HUDEP-2 (cell line): Measurements from ENCODE around the gene AGBL1.
"Not testable (repeated sequence)": the region's sequence is repeated elsewhere in the genome, so short reads cannot be mapped to it uniquely, and the experiment has no call there.

Experiments
- DNase-seq, 76 experiments: peaks; one replicate each; lab custom pipeline; 2025; ENCODE audit not compliant: unreplicated experiment in 76 of 76; lab: John Stamatoyannopoulos, UW

Gene AGBL1

DNA sequence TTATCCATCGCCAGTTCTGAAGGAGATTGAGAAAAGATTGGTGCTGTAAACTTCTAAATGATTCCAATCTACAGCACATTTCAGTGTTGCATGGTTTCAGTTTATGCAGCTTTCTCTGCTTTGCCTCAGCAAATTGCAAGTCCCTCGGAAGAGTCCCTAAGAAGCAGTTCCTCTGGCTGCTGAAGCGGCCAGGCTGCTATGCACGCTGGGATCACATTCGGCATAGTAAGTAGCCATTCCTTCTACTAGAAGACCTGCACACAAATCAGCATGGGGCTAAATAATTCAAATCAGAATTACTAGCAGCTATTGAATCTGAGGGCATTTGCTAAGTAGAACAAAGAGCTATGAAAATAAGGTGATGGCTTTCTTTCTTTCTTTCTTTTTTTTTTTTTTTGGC, 769.5 kb downstream of the AGBL1 start:
- no peak for DNase-seq

DNA sequence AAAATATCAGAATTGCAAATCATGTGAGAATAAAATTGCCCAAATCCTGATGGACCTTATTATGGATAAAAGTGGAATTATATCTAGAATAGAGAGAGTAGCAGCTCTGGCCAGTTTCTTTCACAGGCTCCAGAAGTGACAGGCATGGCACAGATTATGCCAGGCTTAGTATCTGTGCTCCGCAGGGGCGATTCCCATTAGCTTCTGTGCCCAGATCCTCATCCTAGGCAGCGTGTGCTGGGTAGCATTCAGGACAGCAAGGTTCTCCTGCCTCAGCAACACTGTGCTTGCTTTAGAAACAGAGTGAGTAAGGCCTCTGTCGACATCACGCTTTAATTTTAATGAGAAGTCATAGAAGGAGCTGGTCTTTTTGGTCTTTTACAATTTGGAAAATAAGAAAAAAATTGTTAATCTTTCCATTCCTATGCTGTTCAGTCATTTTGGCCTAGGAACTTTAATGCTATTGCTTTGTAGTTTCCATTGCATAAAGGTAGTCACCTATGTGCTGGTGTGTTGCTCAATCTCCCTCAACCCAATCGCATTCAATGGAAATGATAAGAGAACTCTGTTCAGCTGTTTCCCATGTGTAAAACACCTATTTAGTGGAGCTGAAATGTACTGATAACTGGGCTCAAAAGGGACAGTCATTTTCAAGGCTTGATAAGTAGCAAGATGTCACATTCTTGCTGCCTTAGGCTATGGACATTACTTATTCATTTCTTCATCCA, 770.1 kb downstream of the AGBL1 start:
- DNase-seq = no peak

DNA sequence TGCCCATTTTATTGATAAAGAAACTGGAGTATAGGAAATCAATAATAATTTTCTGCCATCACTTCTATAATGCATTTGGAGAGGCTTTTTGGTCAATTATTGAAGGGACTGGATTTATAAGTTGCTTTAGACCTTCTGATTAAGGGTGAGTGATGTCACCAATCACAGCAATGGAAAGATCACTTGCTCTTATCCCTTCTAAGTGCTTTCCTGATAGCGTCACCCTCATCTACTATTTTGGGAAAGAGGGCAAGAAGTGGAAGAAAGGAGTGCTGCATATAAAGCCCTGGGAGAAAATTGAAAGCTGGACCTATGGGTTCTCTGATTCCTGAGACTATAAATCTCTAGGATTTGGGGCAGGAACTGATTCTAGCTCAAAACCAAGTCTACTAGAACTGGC, 771.3 kb downstream of the AGBL1 start:
- DNase-seq = no peak

DNA sequence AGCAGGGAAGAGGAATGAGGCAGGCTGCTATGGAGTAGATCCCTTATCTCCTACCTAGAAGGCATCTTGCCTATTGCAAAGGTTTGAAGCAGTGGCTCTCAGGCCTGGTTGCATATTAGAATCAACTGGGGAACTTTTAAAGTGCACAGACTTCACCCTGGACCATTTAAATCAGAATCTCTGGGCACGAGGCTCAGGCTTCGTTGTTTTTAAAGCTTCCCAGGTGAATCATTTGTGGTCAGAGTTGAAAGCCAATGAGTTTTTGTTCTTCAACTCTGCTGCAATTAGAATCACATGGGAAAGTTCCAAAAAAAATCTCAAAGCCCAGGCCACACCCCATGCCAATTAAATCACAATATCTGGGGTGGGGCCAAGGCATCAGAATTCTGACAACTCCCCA, 773.1 kb downstream of the AGBL1 start:
- DNase-seq = no peak

DNA sequence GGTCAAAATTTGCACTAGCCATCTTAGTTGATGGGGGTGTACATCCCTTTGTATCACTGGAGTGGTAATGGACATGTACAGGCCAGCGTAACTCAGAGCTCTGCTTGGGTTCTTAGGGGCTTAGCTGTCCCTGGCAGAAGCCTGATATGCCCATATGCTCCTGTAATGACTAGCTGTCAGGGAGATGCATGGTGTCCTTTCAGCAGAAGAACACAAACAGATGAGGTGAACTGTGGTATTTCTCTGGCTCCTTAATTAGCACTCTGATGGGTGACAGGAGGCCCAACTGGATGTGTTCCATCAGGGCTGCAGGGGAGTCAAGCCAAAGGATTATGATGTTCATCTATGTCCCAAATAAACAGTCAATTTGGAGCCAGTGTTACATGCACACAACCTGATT, 774.5 kb downstream of the AGBL1 start:
- no peak for DNase-seq

DNA sequence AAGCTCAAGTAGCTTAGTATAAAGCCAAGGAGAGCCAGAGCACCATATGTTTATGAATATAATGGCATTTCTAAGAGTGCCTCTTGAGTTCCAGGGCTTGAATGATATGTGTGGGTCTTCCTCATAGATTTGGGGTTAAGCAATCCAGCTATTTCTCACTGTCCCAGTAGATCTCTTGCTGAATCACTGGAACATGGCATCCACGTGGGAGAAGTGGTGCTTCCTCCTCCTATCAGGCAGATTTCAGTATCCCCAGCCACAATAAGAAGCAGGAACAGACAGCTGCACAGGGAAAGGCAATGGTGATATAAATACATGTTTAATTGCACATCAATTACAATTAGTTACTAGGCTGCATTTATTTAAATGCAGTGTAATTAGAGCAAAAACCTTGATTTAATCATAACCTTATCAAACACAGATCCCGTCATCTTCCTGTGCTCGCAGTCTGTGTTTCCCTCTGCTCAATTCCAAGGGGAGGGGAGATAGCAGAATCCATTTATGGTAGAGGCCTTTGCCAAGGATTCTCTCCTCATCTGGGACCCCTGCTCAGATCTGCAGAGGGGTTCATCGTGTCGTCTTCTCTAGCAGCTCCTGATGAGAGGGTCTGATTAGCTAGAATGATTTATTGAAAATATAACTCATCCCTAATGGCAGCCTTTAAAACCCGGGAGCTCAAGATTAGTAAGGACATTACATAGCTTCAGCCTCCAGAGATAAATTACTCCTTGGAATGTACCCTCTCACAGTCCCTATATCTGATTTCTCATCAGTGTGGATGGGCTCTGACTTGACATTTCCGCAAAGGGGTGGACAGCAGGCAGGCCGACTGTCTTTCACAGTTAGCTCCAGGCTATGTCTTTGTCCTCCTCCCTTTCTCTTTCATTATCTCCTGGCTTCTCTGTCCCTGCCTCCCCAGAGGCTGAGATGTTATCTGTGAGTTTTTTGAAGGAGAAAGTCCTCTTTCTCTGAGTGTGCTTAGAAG, 775.9 kb downstream of the AGBL1 start:
- DNase-seq = no peak

DNA sequence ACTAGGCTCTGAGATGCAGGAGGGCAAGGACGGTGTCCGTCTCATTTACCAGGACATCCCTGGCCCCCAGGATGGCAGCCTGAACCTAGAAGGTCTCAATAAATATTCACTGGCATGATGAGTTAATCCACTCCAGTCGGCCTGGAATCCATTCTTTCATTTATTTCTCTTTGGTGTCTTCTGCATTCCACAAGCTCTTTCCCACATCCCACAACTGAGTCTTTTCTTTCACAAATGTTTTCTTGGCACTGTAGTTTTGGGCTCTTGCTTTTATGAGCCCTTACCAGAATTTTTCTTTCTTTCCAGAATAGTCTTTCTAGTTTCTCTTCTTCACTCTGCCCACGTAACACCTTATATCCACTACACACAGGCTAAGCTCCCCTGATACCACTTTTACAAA, 778.0 kb downstream of the AGBL1 start:
- no peak for DNase-seq

DNA sequence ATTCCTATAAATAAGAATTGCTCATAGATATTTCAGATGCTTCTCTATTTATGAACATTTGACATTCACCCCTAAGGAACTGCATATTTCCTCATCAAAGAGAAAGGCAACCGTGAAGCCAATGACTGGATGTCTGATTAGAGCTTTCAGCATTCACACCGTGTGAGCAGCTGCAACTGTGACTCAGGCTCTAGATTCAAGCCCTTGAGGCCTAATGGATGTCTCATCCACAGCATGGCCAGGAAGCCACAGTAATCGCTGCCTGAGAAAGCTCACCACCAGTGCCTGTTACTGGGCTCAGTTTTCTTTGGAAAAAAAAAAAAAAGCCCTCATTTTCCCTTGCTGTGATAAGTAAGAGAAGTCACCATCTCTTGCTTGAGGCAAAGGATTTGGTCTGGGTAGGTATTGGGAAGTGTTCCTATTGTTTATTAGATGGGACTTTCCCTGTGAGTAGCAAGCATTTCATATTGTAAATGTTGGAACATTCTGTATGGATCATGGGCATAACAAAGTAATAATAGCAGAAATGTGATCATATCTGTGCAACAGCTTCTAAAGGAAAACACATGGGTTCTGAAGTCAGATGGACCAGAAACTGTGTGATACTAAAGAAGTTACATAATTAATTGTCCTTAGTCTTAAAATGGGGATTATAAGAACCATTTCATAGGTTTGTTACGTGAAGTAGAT, 783.7 kb downstream of the AGBL1 start:
- DNase-seq = no peak

DNA sequence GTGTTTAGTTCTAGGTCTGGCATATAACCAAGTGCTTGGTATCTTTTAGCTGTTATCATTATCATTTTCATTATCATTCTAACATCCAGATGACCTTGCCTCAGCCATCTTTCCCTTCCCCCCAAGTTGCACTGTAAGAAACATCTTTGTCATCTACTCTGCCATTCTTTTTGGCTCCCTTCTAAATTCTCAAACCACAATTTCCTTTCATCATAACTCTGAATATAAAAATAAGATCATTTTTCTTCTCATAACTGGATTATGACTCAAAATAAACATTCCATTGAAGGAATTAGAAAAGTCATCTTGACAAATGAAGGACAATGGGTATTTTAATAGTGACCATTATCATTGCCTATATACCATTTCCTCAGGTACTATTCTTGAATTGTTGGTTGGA, 786.2 kb downstream of the AGBL1 start:
- DNase-seq = no peak

DNA sequence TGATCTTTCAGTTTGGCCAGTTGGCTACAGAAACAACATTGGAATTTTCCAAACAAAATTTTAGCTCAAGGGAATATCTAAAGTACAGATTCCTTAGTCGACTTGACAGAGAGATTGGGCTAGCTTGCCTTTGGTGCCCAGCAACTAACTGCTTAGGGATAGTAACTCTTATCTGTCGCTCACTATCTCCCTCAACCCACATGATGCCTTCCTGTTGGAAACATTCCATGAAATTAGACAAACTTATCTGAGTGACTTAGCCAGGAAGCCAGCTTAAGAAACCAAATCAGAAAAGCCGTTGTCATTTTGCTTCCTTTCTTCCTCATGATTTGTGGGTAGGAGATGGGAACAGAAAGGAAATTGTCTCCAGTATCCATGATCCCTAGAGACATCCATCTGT, 791.2 kb downstream of the AGBL1 start:
- DNase-seq = no peak

DNA sequence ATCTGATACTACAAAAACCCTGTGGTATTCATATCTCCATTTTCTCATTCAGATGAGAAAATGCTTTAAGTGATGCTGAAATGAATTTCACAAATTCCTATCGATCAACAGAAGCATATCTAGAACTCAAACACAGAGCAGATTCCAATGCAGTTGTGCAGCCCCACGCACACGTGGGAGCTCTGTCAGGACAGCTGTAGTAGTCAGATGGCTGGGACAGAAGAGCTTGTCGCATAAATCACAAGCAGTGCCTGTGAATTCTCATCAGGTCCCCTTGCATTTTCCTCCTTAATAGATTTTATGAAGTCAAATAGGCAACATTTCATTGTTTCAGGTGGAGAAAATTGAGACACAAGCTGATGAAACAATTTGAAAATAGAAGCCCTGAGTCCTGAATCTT, 792.3 kb downstream of the AGBL1 start:
- no peak for DNase-seq

DNA sequence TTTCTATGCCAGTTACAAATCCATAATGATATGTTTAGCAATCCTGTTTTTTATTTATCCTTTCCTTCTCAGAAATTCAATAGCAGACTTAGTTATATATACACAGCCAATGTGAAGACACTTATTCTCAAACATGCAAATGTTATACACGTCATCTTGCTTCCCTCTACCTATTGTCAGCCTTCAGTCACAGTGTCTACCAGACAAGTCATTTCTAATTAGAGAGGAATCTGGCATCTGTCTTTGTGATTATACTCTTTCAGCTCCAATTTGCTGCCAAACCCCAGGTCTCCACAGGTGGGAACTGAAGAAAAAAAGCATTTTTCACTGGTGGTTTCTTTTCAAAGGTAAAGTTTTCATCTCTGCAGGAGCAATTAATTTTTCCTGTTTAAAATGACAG, 793.1 kb downstream of the AGBL1 start:
- DNase-seq = no peak

DNA sequence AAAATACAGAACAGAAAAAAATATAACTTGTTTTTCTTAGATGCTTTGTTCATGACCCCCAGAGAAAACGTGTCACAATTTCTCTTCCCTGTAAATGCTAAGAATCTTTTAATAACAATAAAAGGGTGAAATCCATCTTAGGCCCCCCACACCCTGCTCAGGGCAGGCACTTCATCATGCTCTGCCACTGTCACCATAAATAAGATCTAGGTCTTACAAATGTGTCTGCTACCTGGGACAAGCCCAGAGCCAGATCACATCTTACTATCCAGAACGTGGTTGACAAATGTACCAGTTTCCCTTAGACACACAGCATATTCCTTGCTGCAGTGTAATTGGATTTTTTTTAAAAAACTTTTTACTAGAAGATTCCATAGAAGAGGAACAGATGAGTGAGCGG, 795.4 kb downstream of the AGBL1 start:
- no peak for DNase-seq

DNA sequence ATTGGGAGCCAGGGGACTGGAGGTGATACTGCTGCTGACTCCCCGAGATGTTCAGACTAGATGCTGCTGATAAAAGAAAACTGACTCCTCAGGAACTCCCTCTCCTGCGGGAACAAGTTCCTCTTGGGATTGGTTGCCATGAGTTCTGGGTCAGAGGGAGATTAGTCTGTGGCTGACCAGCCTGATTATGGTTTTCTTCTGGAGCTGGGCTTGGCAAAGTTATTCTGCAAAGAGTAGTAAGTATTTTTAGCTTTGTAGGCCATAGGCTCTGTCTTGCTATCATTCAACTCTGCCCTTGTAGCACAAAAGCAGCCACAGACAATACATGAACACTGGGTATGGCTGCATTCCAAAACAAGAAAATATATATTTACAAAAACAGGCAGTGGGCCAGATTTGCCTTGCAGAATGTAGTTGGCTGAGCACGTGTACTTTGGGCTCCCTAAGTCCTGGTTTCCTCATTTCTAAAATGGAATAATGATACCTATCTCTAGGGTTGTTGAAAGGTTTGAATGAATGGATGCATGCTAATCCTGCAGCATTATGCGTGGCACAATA, 796.8 kb downstream of the AGBL1 start:
- no peak for DNase-seq

DNA sequence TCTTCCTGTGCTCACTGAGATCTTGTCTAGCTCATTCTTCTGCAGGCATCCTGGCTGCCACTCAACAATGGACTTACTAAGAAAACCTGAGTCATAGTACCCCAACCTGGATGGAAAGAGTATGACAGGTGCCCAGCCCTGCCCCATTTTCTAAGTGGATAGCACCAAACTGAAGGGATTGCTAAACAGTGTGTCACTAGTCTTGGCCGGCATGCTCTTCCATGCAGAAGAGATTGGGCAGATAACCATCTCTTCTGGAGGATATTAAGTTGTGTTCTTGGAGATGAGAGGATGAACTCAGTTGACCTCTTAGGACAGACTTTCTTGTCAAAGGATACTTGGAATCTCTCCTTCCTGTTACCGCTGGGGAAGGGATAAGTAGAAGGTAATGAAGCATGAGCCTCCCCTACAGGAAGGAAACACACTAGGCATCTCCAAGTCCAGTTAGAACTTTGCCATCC, 797.5 kb downstream of the AGBL1 start:
- DNase-seq = no peak

DNA sequence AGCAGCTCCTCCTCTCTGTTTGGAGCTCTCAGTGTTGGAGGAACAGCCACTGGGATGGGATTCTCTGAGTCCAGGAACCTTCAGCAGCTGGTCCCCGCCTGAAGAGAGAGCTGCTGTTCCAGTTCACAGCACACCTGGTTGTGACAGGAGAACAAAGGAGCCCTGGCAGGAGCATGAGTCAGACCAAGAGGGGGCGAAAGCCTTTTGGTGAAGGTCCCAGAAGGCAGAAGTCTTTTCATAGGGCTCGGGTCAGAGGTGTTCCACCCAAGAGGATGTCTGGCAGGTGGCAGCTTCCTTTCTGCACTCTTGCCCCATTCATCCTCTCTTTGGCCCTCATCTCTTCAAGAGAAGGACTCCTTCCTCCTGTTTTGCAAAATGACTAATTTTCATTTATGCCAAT, 799.2 kb downstream of the AGBL1 start:
- not testable (repeated sequence) for DNase-seq

DNA sequence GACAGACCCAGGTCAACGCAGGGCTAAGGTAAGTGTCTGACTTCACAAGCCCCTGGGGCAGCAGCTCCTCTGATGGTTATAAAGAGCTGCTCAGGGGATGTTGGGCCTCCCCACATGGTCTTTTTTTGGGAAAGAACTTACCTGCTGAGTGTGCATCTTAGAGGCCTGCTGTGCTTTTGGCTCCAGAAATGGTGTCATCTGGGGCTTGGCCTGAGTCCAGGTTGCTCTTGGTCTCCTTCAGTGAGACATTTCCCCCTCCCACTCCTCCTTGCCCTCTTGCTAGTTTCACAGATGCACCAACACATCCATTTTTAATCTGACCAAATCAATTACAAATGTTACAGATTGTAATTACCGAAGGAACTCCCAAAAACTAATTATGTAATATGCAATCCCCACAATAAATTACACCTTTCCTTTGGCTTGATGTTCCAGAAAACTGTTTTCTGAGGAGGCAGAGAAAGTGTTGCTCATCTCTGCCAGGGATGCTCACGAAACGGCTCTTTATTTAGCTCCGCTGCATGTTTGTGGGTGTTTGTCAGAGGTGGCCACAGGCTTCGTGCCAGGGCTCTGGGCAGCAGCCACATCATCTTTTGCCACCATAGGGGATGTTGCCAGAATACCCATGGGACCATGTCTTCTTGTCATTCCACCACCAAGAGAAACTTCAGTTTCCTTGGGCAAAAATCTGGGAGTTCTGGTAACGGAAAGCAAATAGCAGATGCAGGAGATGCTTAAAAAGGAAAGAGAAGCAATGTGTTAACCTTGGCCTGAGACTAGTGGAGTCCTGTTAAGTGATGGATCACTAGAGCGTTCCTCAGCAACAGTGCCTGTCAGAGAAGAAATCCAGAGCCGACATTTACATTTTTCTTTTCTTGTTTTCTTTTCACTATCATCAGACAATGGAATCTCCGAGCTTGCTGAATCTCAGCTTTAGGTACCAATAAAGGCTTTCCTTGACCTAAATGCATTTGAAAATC, 799.9 kb downstream of the AGBL1 start:
- no peak for DNase-seq

DNA sequence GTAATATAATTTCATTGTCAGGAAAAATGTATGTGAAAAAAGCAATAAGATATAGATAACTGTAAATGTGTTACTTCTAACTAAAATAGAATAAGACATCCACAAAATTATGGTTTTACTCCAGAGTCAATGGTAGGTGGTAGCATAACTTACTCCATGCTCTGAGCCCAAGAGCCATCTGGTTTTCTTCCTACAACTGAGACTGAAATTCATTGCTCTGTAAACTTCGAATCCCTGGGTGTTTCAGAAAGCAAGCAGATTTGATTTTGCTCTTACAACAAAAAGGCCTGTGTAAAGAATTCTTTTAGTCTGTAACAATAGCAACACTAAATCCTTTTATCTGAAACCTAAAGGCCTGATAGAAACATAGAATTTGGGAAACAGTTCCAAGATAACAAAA, 805.9 kb downstream of the AGBL1 start:
- no peak for DNase-seq

DNA sequence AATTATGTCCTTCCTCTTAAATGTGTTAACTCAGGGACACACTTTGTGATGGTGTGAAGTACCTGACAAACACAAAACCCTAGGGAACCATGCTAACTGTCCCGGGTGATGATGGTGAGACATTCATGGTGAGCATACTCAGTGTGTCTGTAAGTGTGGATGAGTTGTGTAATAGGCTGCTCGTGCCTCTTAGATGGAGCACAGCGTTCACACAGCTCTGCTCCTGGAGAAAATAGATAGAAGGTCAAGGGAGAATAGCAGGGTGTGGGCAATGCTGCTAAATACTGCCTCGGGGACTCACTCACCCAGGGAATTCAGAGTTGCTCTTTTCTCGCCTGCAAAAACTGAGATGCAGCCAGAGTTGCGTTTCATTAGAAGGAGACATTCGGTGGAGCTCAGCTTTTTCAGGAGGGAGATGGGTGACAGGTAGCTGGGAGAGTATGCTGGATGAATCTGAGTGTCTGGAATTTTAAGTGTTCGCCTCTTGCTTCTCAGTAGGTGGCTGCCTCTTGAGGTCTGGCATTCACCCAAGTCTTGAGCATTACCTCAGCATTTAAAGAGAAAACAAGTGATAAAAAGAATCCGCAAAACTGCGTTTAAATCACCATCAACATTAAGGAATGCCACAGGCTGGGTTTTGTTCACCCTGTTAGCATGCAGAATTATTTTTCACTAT, 813.2 kb downstream of the AGBL1 start:
- DNase-seq = no peak
